Skeletal muscle tissue (tissue), 2 donors: ENCODE data around the gene ZNF497. TPM values are rescaled to one million over a fixed set of nuclear protein-coding genes. Genes with fewer than 3 reads are reported as not detected.

Experiments
- small RNA-seq: library from RNA; depleted of rRNA; stranded (forward); fragments of <200 nt; gene quantifications from one replicate; pipeline ENCODE3, GENCODE V24; 2014
- total RNA-seq: library from RNA; depleted of rRNA; stranded (reverse); fragments of >200 nt; gene quantifications from one replicate; pipeline ENCODE4 v1.2.3, GENCODE V29; 2014

Gene ZNF497
- total RNA-seq, 1 donor from 2014 or later = 2.1 TPM

Small RNAs within 50 kb of the gene (small RNA-seq; reads per million reads assigned to genes)
- not detected for gene MIR4754
- gene MIR6806 = 0.14 reads per million
- not detected for gene RNA5SP473

Other genes starting within 250 kb of the ZNF497 start
- gene ZNF329, start 212.0 kb downstream of the ZNF497 start, total RNA-seq = 16.2 TPM
- 11.0 TPM for gene ZNF274, start 179.7 kb downstream of the ZNF497 start, total RNA-seq
- 26.1 TPM for gene ZNF544, start 133.8 kb downstream of the ZNF497 start, total RNA-seq
- gene ZNF8, start 83.8 kb downstream of the ZNF497 start, total RNA-seq = 6.3 TPM
- 14.1 TPM for gene ERVK3-1, start 57.4 kb downstream of the ZNF497 start, total RNA-seq
- gene ZSCAN22, start 35.8 kb downstream of the ZNF497 start, total RNA-seq = 2.6 TPM
- under 0.01 TPM for gene A1BG, start 9.3 kb downstream of the ZNF497 start, total RNA-seq
- gene ZNF837, start 18.3 kb upstream of the ZNF497 start, total RNA-seq = 0.52 TPM
- 3,737 TPM for gene RPS5, start 24.5 kb upstream of the ZNF497 start, total RNA-seq
- not detected for gene RNF225, start 32.9 kb upstream of the ZNF497 start, total RNA-seq
- 8.4 TPM for gene ZNF584, start 45.9 kb upstream of the ZNF497 start, total RNA-seq
- 9.9 TPM for gene ZNF132, start 77.4 kb upstream of the ZNF497 start, total RNA-seq
- gene ZNF324B, start 88.9 kb upstream of the ZNF497 start, total RNA-seq = 5.7 TPM
- gene ZNF324, start 104.3 kb upstream of the ZNF497 start, total RNA-seq = 9.9 TPM
- 3.1 TPM for gene ZNF446, start 113.6 kb upstream of the ZNF497 start, total RNA-seq
- 3.1 TPM for gene SLC27A5, start 149.2 kb upstream of the ZNF497 start, total RNA-seq
- gene ZBTB45, start 157.1 kb upstream of the ZNF497 start, total RNA-seq = 3.7 TPM
- 277 TPM for gene TRIM28, start 181.3 kb upstream of the ZNF497 start, total RNA-seq
- 68.9 TPM for gene CHMP2A, start 192.4 kb upstream of the ZNF497 start, total RNA-seq
- gene UBE2M, start 195.9 kb upstream of the ZNF497 start, total RNA-seq = 73.6 TPM
- gene MZF1, start 210.6 kb upstream of the ZNF497 start, total RNA-seq = 6.8 TPM